Fibroblast of the aortic adventitia (primary cell): ENCODE results near the gene DISP1. TPM values are rescaled to one million over a fixed set of nuclear protein-coding genes. Genes with fewer than 3 reads are reported as not detected.
A peak's percentile ranks its signal among the peaks of the same experiment; 100 is the strongest.

Experiments used
- DNase-seq: peaks from one replicate; pipeline ENCODE4 v3.0.0-alpha.2; 2010; ENCODE audit warnings: low read depth
- H3K4me3 ChIP-seq: 2 replicates; pipeline ENCODE4 v1.5.1; 2011; ENCODE audit warnings: low read depth, mild to moderate bottlenecking, control low read depth, low read length, moderate library complexity
- total RNA-seq: library from RNA; depleted of rRNA; stranded (reverse); fragments of >200 nt; gene quantifications from 2 replicates; pipeline ENCODE4 v1.2.3, GENCODE V29; 2012; ENCODE audit warnings: low replicate concordance
- TF ChIP-seq, protein P1 (sequence below): IDR thresholded peaks from 2 replicates; pipeline ENCODE4 v1.5.1; 2011; ENCODE audit warnings: mild to moderate bottlenecking, low read length, control low read depth, inconsistent platforms; ENCODE audit not compliant: insufficient read depth

DISP1 gene
- total RNA-seq, 1 donor = 8.4 TPM

DNA sequence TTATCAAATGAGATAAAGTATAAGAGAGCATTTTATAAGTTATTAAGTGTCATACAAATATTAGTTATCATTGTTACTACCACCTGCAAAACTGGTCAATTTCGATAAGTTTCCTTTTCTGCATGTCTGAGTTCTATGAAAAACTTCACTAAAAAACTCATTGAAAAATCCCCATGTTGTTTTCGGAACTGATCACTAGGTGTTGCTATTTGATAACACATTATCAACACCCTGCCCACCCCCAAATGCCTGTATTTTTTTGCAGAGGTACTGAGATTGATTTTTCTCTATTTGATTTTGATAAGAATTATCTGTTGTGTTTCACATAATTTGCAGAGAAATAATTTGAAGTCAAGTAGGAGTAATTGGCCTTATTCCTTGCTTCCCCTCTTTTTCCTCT lies 22.1 kb upstream of the DISP1 start:
- no peak overlapping the region for H3K4me3 ChIP-seq
- TF ChIP-seq, protein P1, sequence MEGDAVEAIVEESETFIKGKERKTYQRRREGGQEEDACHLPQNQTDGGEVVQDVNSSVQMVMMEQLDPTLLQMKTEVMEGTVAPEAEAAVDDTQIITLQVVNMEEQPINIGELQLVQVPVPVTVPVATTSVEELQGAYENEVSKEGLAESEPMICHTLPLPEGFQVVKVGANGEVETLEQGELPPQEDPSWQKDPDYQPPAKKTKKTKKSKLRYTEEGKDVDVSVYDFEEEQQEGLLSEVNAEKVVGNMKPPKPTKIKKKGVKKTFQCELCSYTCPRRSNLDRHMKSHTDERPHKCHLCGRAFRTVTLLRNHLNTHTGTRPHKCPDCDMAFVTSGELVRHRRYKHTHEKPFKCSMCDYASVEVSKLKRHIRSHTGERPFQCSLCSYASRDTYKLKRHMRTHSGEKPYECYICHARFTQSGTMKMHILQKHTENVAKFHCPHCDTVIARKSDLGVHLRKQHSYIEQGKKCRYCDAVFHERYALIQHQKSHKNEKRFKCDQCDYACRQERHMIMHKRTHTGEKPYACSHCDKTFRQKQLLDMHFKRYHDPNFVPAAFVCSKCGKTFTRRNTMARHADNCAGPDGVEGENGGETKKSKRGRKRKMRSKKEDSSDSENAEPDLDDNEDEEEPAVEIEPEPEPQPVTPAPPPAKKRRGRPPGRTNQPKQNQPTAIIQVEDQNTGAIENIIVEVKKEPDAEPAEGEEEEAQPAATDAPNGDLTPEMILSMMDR = peak; percentile 50
- DNase-seq = peak; percentile 65

DNA sequence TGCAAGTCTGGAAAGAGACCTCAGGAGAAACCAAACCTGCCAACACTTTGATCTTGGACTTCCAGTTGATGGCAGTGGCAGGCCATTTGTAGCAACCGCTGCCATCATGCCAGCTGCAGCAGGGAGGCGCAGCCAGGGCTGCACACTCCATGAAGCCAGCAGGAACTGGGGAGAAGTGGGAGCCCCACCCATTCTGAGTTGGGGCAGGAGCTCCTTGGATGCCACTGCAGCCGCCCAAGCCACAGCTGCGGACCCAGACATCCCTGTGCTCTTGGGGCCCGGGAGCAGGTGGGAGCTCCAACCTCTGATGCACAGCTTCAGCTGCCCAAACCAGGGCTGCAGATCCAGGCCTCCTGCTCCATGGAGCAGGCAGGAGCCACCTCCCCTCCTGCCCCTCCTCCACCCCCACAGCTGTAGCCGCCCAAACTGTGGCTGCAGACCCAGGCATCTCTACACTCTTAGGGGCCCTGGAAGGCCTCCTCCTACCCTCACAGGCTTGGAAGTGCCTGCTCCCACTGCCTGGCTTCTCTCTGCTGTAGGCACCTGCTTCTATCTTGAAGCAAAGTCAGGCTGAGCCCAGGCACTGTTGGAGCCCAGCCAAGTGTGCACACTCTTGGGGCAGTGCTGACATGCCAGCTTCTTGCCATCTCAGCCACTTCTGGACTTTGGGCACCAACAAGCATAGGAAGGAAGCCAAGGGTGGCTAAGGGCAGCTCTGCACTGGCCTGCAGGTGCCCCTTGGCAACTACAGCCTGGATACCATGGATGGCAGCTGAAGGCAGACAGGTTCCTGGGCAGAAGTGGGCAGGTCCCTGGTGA lies 20.0 kb upstream of the DISP1 start:
- no peak overlapping the region for H3K4me3 ChIP-seq
- TF ChIP-seq, protein P1 = no peak
- no peak for DNase-seq

DNA sequence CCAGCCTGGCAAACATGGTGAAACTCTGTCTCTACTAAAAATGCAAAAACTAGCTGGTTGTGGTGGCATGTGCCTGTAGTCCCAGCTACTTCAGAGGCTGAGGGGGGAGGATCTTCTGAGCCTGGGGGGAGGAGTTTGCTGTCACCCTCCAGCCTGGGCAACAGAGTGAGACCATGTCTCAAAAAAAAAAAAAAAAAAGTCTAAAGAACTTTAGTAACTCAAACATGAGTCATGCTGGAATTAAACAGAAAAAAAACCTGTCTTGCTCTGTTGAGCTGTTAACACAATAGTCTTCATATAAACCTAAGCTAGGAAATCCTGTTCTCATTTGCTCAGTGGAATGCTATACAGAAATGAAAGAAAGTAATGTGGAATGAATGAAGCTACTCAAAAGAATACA lies 16.7 kb upstream of the DISP1 start:
- peak; percentile 75 for DNase-seq
- no peak overlapping the region for H3K4me3 ChIP-seq
- TF ChIP-seq, protein P1 = no peak

DNA sequence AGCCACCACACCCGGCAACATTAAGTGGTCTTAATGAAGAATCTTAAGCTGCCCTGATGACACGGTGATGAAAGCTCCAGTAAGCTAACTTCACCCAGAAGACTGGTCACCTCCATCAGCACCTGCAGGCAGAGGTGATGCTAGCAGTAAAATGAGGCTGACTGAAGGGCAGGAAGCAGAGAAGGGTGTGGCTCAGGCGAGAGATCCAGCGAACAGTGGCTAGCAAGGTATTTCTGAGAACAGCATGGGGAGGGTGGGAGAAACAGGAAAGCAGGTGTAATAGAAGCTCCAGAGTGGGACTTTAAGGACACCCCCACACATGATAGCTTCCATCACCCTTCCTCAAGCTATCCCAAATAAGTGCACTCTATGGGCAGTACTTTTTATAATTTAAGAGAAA lies 15.9 kb upstream of the DISP1 start:
- H3K4me3 ChIP-seq = no peak overlapping the region
- TF ChIP-seq, protein P1 = no peak
- no peak for DNase-seq

DNA sequence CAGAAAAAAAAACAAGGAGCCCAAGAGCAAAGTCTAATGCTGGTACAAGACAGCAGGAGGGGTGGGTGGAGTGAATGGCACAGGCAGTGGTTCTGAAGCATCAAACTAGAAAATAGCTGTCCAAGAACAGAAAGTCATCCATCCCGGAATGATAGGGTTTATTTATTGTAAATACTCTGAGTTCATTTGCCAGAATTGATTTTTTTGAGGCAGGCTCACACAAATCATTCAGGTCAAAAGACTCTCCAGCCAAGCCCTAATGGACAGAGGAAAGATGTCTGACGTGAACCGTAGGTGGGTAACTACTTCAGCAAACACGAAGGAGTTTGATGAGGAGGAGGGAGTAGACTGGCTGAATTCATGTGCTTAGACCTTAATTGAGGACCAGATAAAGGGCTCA lies 13.8 kb upstream of the DISP1 start:
- DNase-seq = no peak
- TF ChIP-seq, protein P1 = no peak
- no peak overlapping the region for H3K4me3 ChIP-seq

DNA sequence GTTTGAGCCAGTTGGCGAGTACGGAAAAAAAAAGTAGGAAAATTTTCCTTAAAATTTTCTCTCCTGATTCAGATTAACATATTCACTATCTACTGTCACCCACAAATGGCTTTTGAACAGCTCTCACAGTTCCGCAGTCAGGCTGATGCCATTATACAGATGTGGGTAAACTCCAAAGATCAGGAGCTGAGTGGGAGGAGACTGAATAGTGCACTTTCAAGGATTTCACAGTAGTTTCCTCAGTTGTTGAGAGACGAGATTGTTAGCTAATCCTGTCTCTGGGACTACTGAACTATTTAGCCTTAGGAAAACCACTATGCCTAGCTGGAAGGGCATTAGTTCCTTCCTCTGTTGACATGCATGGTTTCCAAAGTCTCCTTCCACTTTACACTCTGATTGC lies 3.2 kb upstream of the DISP1 start:
- DNase-seq = no peak
- H3K4me3 ChIP-seq = no peak overlapping the region
- TF ChIP-seq, protein P1 = no peak
